ENCODE results near the gene B3GALT6. TPM values are rescaled to one million over a fixed set of nuclear protein-coding genes. Genes with fewer than 3 reads are reported as not detected.
"Not testable (repeated sequence)": the region's sequence is repeated elsewhere in the genome, so short reads cannot be mapped to it uniquely, and the experiment has no call there.

The B3GALT6 gene
- total RNA-seq, 1 donor from 2014 or later, result 15.8 TPM

GRCh38 chr1:1189111-1189510 is 42.9 kb upstream of the B3GALT6 start:
- Histone ChIP-seq H3K9me3 (ENCODE audit: low read depth) (no peaks in the 10 kb centered on the region), H3K4me2 (no peak overlapping the region), H4K20me1 (ENCODE audit: low read depth) (no peaks in the 10 kb centered on the region), H3K4me1 (no peaks in the 10 kb centered on the region), H3K36me3 (no peaks in the 10 kb centered on the region), H3K4me3 (no peak overlapping the region), H3F3A (ENCODE audit: low read depth) (no peaks in the 10 kb centered on the region), H3K27me3 (no peaks in the 10 kb centered on the region), H2AFZ (replicated peaks) (no peak overlapping the region), H3K27ac (no peak overlapping the region), H3K79me2 (ENCODE audit: low read depth) (no peaks in the 10 kb centered on the region), H3K9ac (no peak overlapping the region)
- no peak for TF ChIP-seq EZH2 (IDR thresholded peaks at IDR 0.05)
- TF ChIP-seq EZH2phosphoT487 (IDR thresholded peaks at IDR 0.05), result no peak
- no peak for TF ChIP-seq CTCF (IDR thresholded peaks at IDR 0.05)
- no peaks in the 10 kb centered on the region for H3K36me3 Mint-ChIP-seq
- no peak overlapping the region for H3K4me3 Mint-ChIP-seq
- no peak for DNase-seq (ENCODE audit: low spot score)
- peaks cover 3% of the 10 kb centered on the region for H3K27me3 Mint-ChIP-seq (ENCODE audit: insufficient read depth, low read depth)
- no peak overlapping the region for H3K27ac Mint-ChIP-seq
- H3K9me3 Mint-ChIP-seq, result peaks cover 15% of the 10 kb centered on the region
- no peaks in the 10 kb centered on the region for H3K4me1 Mint-ChIP-seq

GRCh38 chr1:1191734-1192133 is 40.3 kb upstream of the B3GALT6 start:
- Mint-ChIP-seq H3K27me3 (ENCODE audit: insufficient read depth, low read depth) (no peaks in the 10 kb centered on the region), H3K36me3 (peaks cover 2% of the 10 kb centered on the region), H3K4me3 (no peak overlapping the region), H3K4me1 (no peaks in the 10 kb centered on the region), H3K9me3 (peaks cover 27% of the 10 kb centered on the region), H3K27ac (no peak overlapping the region)
- TF ChIP-seq EZH2phosphoT487 (IDR thresholded peaks at IDR 0.05) (no peak), EZH2 (IDR thresholded peaks at IDR 0.05) (no peak), CTCF (IDR thresholded peaks at IDR 0.05) (no peak)
- H4K20me1 ChIP-seq (ENCODE audit: low read depth), result no peaks in the 10 kb centered on the region
- no peaks in the 10 kb centered on the region for H3K36me3 ChIP-seq
- H3F3A ChIP-seq (ENCODE audit: low read depth), result no peaks in the 10 kb centered on the region
- no peaks in the 10 kb centered on the region for H3K27me3 ChIP-seq
- no peak overlapping the region for H3K4me2 ChIP-seq
- no peak overlapping the region for H3K9ac ChIP-seq
- H3K4me1 ChIP-seq, result no peaks in the 10 kb centered on the region
- peaks cover 4% of the 10 kb centered on the region for H3K9me3 ChIP-seq (ENCODE audit: low read depth)
- no peak overlapping the region for H3K4me3 ChIP-seq
- no peak for DNase-seq (ENCODE audit: low spot score)
- no peaks in the 10 kb centered on the region for H3K79me2 ChIP-seq (ENCODE audit: low read depth)
- H3K27ac ChIP-seq, result no peak overlapping the region
- no peak overlapping the region for H2AFZ ChIP-seq (replicated peaks)

GRCh38 chr1:1194723-1195122 is 37.3 kb upstream of the B3GALT6 start:
- Histone ChIP-seq H3K4me1 (no peaks in the 10 kb centered on the region), H2AFZ (replicated peaks) (no peak overlapping the region), H3K9me3 (ENCODE audit: low read depth) (peaks cover 4% of the 10 kb centered on the region), H3K27me3 (peaks cover 4% of the 10 kb centered on the region), H4K20me1 (ENCODE audit: low read depth) (no peaks in the 10 kb centered on the region), H3K4me2 (no peak overlapping the region), H3K79me2 (ENCODE audit: low read depth) (no peaks in the 10 kb centered on the region), H3K4me3 (no peak overlapping the region), H3K27ac (no peak overlapping the region), H3K9ac (no peak overlapping the region), H3K36me3 (no peaks in the 10 kb centered on the region), H3F3A (ENCODE audit: low read depth) (no peaks in the 10 kb centered on the region)
- no peak overlapping the region for H3K4me3 Mint-ChIP-seq
- H3K4me1 Mint-ChIP-seq, result peaks cover 1% of the 10 kb centered on the region
- DNase-seq (ENCODE audit: low spot score), result no peak
- H3K27me3 Mint-ChIP-seq (ENCODE audit: insufficient read depth, low read depth), result no peaks in the 10 kb centered on the region
- H3K36me3 Mint-ChIP-seq, result peaks cover 2% of the 10 kb centered on the region
- no peak overlapping the region for H3K27ac Mint-ChIP-seq
- peaks cover 23% of the 10 kb centered on the region for H3K9me3 Mint-ChIP-seq
- no peak for TF ChIP-seq EZH2 (IDR thresholded peaks at IDR 0.05)
- no peak for TF ChIP-seq EZH2phosphoT487 (IDR thresholded peaks at IDR 0.05)
- no peak for TF ChIP-seq CTCF (IDR thresholded peaks at IDR 0.05)

GRCh38 chr1:1195726-1196125 is 36.3 kb upstream of the B3GALT6 start:
- not testable (repeated sequence) for H3K27ac Mint-ChIP-seq; H3K9me3 ChIP-seq (ENCODE audit: low read depth); H3K4me3 ChIP-seq; H4K20me1 ChIP-seq (ENCODE audit: low read depth); H2AFZ ChIP-seq (replicated peaks); H3K4me3 Mint-ChIP-seq; H3K79me2 ChIP-seq (ENCODE audit: low read depth); H3K36me3 Mint-ChIP-seq; H3K27me3 Mint-ChIP-seq (ENCODE audit: insufficient read depth, low read depth); DNase-seq (ENCODE audit: low spot score); H3K9ac ChIP-seq; H3K27ac ChIP-seq; H3K4me1 ChIP-seq; H3F3A ChIP-seq (ENCODE audit: low read depth); H3K36me3 ChIP-seq; H3K4me2 ChIP-seq; H3K4me1 Mint-ChIP-seq
- peaks cover 23% of the 10 kb centered on the region for H3K9me3 Mint-ChIP-seq
- peaks cover 14% of the 10 kb centered on the region for H3K27me3 ChIP-seq
